Inflammatory macrophage treated with lipopolysaccharide for 4 hours (primary cell): Measurements from ENCODE around the gene OTUB2.

Source experiments
- DNase-seq: peaks from one replicate; pipeline ENCODE4 v3.0.0-alpha.2; 2020

The OTUB2 gene

GRCh38 chr14:94026173-94026888 is at the start of gene OTUB2:
OTUB2 (plus strand) TSS chr14:94026340; CDS start chr14:94026538, 198 bp downstream.
- peak; percentile 97 for DNase-seq

GRCh38 chr14:93976477-93977057 is 49.6 kb upstream of the OTUB2 start, which contains the start of gene ASB2:
ASB2 (minus strand) TSS chr14:93976570; CDS start chr14:93964539, 12,031 bp downstream.
- DNase-seq = no peak

- DNase-seq = no peak
These were observed 49.0 kb upstream of the OTUB2 start for GRCh38 chr14:93977171-93977570.

GRCh38 chr14:93977790-93978581 is 48.2 kb upstream of the OTUB2 start:
- DNase-seq = no peak

- DNase-seq = no peak
These were observed 47.4 kb upstream of the OTUB2 start for GRCh38 chr14:93978735-93979134.

- no peak for DNase-seq
These were observed 45.5 kb upstream of the OTUB2 start for GRCh38 chr14:93980456-93981201.

- DNase-seq = no peak
These were observed 44.6 kb upstream of the OTUB2 start for GRCh38 chr14:93981316-93982229.

- no peak for DNase-seq
These were observed 43.7 kb upstream of the OTUB2 start for GRCh38 chr14:93982230-93983007.

- DNase-seq = no peak
These were observed 42.1 kb upstream of the OTUB2 start for GRCh38 chr14:93984070-93984469.

- DNase-seq = no peak
These were observed 41.1 kb upstream of the OTUB2 start for GRCh38 chr14:93984987-93985410.

GRCh38 chr14:93986955-93987354 is 39.2 kb upstream of the OTUB2 start:
- DNase-seq = no peak

- DNase-seq = no peak
These were observed 38.8 kb upstream of the OTUB2 start for GRCh38 chr14:93987376-93987775.

- no peak for DNase-seq
These were observed 38.2 kb upstream of the OTUB2 start for GRCh38 chr14:93987815-93988476.

GRCh38 chr14:93989939-93990338 is 36.2 kb upstream of the OTUB2 start:
- peak; percentile 80 for DNase-seq

GRCh38 chr14:93991212-93991611 is 34.9 kb upstream of the OTUB2 start:
- DNase-seq = no peak

GRCh38 chr14:93991649-93992048 is 34.5 kb upstream of the OTUB2 start:
- no peak for DNase-seq

GRCh38 chr14:93993382-93993781 is 32.8 kb upstream of the OTUB2 start:
- no peak for DNase-seq

GRCh38 chr14:93994919-93995682 is 31.0 kb upstream of the OTUB2 start:
- peak; percentile 72 for DNase-seq

GRCh38 chr14:93996130-93996695 is 29.9 kb upstream of the OTUB2 start:
- DNase-seq = no peak
